HG03135 (cell line): ENCODE data around the gene HIP1R.

Experiments used
- ATAC-seq: cut with Tn5 transposase; IDR thresholded peaks from one replicate; pipeline ENCODE4 v1.9.1; 2021; ENCODE audit warnings: mild to moderate bottlenecking, moderate library complexity; ENCODE audit not compliant: unreplicated experiment

Gene HIP1R

GRCh38 chr12:122834104-122834920 is 945 bp upstream of the HIP1R start:
- ATAC-seq: no peak

GRCh38 chr12:122835750-122836026 is 431 bp downstream of the HIP1R start:
- ATAC-seq: no peak

GRCh38 chr12:122836027-122836921 is 1.0 kb downstream of the HIP1R start:
- ATAC-seq: no peak

GRCh38 chr12:122837306-122838265 is 2.3 kb downstream of the HIP1R start:
- no peak for ATAC-seq

- no peak for ATAC-seq
Observed at GRCh38 chr12:122838841-122839240, 3.6 kb downstream of the HIP1R start.

GRCh38 chr12:122839907-122840554 is 4.8 kb downstream of the HIP1R start:
- ATAC-seq: no peak

GRCh38 chr12:122840580-122841513 is 5.6 kb downstream of the HIP1R start:
- no peak for ATAC-seq

- no peak for ATAC-seq
Observed at GRCh38 chr12:122841544-122842321, 6.5 kb downstream of the HIP1R start.

- no peak for ATAC-seq
Observed at GRCh38 chr12:122842505-122843405, 7.5 kb downstream of the HIP1R start.

GRCh38 chr12:122843455-122843854 is 8.2 kb downstream of the HIP1R start:
- ATAC-seq: no peak

- no peak for ATAC-seq
Observed at GRCh38 chr12:122844366-122844971, 9.2 kb downstream of the HIP1R start.

- no peak for ATAC-seq
Observed at GRCh38 chr12:122845041-122845864, 10.0 kb downstream of the HIP1R start.

- ATAC-seq: no peak
Observed at GRCh38 chr12:122845865-122846621, 10.8 kb downstream of the HIP1R start.

GRCh38 chr12:122846622-122847515 is 11.6 kb downstream of the HIP1R start:
- ATAC-seq: no peak

GRCh38 chr12:122847516-122847836 is 12.2 kb downstream of the HIP1R start:
- no peak for ATAC-seq
